SU-DHL-6 (cell line): ENCODE results near the gene MYLK2.

Experiments used
- EZH2phosphoT487 ChIP-seq: fragments of 200-600 bp; sonication (generic), shearing (Covaris generic); conservative IDR thresholded peaks from 2 replicates; pipeline ENCODE4 v1.6.1; 2018; ENCODE audit warnings: mild to moderate bottlenecking, antibody characterized with exemption, low read length, moderate library complexity, mixed read lengths
- TF ChIP-seq, protein P1 (sequence below): fragments of 200-600 bp; sonication (generic); IDR thresholded peaks from one replicate; pipeline ENCODE4 v1.5.1; 2017; ENCODE audit warnings: antibody characterized with exemption, mild to moderate bottlenecking, low read length, moderate library complexity; ENCODE audit not compliant: insufficient read depth, poor library complexity, severe bottlenecking

DNA sequence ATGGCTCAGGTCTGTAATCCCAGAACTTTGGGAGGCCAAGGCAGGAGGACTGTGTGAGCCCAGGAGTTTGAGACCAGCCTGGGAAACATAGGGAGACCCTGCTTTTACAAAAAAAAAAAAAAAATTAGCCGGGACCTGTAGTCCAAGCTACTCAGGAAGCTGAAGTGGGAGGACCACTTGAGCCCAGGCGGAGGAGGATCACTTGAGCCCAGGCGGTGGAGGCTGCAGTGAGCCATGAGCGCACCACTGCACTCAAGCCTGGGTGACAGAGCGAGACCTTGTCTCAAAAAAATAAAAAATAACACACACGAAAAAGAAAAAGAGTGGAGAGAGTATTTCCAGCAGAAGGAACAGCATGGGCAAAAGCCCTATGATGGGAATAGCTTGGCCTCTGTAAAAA is 53.2 kb downstream of the MYLK2 start:
- TF ChIP-seq, protein P1, sequence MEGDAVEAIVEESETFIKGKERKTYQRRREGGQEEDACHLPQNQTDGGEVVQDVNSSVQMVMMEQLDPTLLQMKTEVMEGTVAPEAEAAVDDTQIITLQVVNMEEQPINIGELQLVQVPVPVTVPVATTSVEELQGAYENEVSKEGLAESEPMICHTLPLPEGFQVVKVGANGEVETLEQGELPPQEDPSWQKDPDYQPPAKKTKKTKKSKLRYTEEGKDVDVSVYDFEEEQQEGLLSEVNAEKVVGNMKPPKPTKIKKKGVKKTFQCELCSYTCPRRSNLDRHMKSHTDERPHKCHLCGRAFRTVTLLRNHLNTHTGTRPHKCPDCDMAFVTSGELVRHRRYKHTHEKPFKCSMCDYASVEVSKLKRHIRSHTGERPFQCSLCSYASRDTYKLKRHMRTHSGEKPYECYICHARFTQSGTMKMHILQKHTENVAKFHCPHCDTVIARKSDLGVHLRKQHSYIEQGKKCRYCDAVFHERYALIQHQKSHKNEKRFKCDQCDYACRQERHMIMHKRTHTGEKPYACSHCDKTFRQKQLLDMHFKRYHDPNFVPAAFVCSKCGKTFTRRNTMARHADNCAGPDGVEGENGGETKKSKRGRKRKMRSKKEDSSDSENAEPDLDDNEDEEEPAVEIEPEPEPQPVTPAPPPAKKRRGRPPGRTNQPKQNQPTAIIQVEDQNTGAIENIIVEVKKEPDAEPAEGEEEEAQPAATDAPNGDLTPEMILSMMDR: no peak
- TF ChIP-seq EZH2phosphoT487: no peak
